Measurements from ENCODE around the gene THADA. TPM values are rescaled to one million over a fixed set of nuclear protein-coding genes. Genes with fewer than 3 reads are reported as not detected.

Gene THADA
- total and polyA plus RNA-seq, 2 experiments from 2014 or later = 10.8 to 18.8 TPM

- Histone ChIP-seq H4K20me1 (ENCODE audit: insufficient read depth, poor library complexity, severe bottlenecking) (no peaks in the 10 kb centered on the region), H3K36me3 (replicated peaks; ENCODE audit: insufficient read depth, low read depth) (no peaks in the 10 kb centered on the region), H3K4me3 (no peak overlapping the region), H3K9me2 (replicated peaks; ENCODE audit: insufficient read depth) (no peaks in the 10 kb centered on the region), H3K27ac (no peak overlapping the region), H3K9me3 (ENCODE audit: low read depth) (no peaks in the 10 kb centered on the region), H3K4me2 (no peak overlapping the region), H2AFZ (no peak overlapping the region), H3K4me1 (ENCODE audit: insufficient read depth) (peaks cover 12% of the 10 kb centered on the region), H3K79me2 (no peaks in the 10 kb centered on the region), H3K27me3 (no peaks in the 10 kb centered on the region)
- WGBS (ENCODE audit: low lambda C conversion rate, missing lambda C conversion rate) = 68% methylated on average over 9 of the region's 9 CpGs
- DNase-seq (ENCODE audit: low spot score) = no peak
- TF ChIP-seq EZH2 (IDR thresholded peaks at IDR 0.05; ENCODE audit: borderline replicate concordance) = no peak
- TF ChIP-seq, protein P1, sequence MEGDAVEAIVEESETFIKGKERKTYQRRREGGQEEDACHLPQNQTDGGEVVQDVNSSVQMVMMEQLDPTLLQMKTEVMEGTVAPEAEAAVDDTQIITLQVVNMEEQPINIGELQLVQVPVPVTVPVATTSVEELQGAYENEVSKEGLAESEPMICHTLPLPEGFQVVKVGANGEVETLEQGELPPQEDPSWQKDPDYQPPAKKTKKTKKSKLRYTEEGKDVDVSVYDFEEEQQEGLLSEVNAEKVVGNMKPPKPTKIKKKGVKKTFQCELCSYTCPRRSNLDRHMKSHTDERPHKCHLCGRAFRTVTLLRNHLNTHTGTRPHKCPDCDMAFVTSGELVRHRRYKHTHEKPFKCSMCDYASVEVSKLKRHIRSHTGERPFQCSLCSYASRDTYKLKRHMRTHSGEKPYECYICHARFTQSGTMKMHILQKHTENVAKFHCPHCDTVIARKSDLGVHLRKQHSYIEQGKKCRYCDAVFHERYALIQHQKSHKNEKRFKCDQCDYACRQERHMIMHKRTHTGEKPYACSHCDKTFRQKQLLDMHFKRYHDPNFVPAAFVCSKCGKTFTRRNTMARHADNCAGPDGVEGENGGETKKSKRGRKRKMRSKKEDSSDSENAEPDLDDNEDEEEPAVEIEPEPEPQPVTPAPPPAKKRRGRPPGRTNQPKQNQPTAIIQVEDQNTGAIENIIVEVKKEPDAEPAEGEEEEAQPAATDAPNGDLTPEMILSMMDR (IDR thresholded peaks at IDR 0.05; ENCODE audit: poor library complexity) = no peak
- TF ChIP-seq EZH2phosphoT487 (IDR thresholded peaks at IDR 0.05; ENCODE audit: low read depth, severe bottlenecking, unreplicated experiment) = no peak
Measured at GRCh38 chr2:43207553-43208300, 388.1 kb downstream of the THADA start.

DNA sequence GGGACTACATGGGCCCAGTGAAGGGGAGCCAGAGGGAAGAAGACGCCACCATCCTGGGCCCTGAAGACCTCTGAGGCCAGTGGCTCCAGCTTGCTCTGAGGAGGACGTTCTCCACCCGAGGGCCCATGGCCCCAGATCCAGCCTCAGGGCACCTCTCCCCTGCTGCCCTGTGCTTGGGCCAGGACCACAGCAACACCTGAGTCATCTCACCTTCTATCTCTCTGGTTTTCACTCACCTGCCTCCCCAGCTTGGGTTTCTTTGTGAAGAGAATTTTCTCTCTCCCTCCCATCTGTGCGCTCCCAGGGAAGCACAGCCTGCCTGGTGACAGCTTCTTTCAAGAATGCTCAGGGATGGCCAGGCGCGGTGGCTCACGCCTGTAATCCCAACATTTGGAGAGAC, 389.2 kb downstream of the THADA start:
- H4K20me1 ChIP-seq (ENCODE audit: insufficient read depth, poor library complexity, severe bottlenecking) = no peaks in the 10 kb centered on the region
- WGBS (ENCODE audit: low lambda C conversion rate, missing lambda C conversion rate) = 92% methylated on average over 7 of the region's 7 CpGs
- H3K36me3 ChIP-seq (replicated peaks; ENCODE audit: insufficient read depth, low read depth) = no peaks in the 10 kb centered on the region
- no peak overlapping the region for H3K4me3 ChIP-seq
- no peaks in the 10 kb centered on the region for H3K9me2 ChIP-seq (replicated peaks; ENCODE audit: insufficient read depth)
- H3K9me3 ChIP-seq (ENCODE audit: low read depth) = no peaks in the 10 kb centered on the region
- H3K27me3 ChIP-seq = no peaks in the 10 kb centered on the region
- peaks cover 12% of the 10 kb centered on the region for H3K4me1 ChIP-seq (ENCODE audit: insufficient read depth)
- H2AFZ ChIP-seq = no peak overlapping the region
- no peak overlapping the region for H3K27ac ChIP-seq
- no peak overlapping the region for H3K4me2 ChIP-seq
- TF ChIP-seq EZH2phosphoT487 (IDR thresholded peaks at IDR 0.05; ENCODE audit: low read depth, severe bottlenecking, unreplicated experiment) = no peak
- TF ChIP-seq, protein P1 (IDR thresholded peaks at IDR 0.05; ENCODE audit: poor library complexity) = no peak
- TF ChIP-seq EZH2 (IDR thresholded peaks at IDR 0.05; ENCODE audit: borderline replicate concordance) = no peak
- no peaks in the 10 kb centered on the region for H3K79me2 ChIP-seq
- DNase-seq (ENCODE audit: low spot score) = no peak

- TF ChIP-seq EZH2phosphoT487 (IDR thresholded peaks at IDR 0.05; ENCODE audit: low read depth, severe bottlenecking, unreplicated experiment) (no peak), EZH2 (IDR thresholded peaks at IDR 0.05; ENCODE audit: borderline replicate concordance) (no peak)
- TF ChIP-seq, protein P1 (IDR thresholded peaks at IDR 0.05; ENCODE audit: poor library complexity) = no peak
Measured at GRCh38 chr2:43203373-43203772, 392.5 kb downstream of the THADA start.

More at GRCh38 chr2:43203373-43203772, 392.5 kb downstream of the THADA start:
- DNase-seq (ENCODE audit: low spot score) = no peak
- Histone ChIP-seq H3K9me3 (ENCODE audit: low read depth) (no peaks in the 10 kb centered on the region), H3K79me2 (no peaks in the 10 kb centered on the region), H3K4me1 (ENCODE audit: insufficient read depth) (peaks cover 10% of the 10 kb centered on the region), H3K4me3 (no peak overlapping the region), H3K4me2 (no peak overlapping the region), H3K36me3 (replicated peaks; ENCODE audit: insufficient read depth, low read depth) (no peaks in the 10 kb centered on the region), H3K27ac (no peak overlapping the region), H4K20me1 (ENCODE audit: insufficient read depth, poor library complexity, severe bottlenecking) (no peaks in the 10 kb centered on the region), H2AFZ (no peak overlapping the region), H3K9me2 (replicated peaks; ENCODE audit: insufficient read depth) (no peaks in the 10 kb centered on the region), H3K27me3 (no peaks in the 10 kb centered on the region)
- WGBS (ENCODE audit: low lambda C conversion rate, missing lambda C conversion rate) = 84% methylated on average over 11 of the region's 11 CpGs

All from hepatocyte (in vitro differentiated cells).